SK-N-MC (cell line): ENCODE data around the gene FAM110D.

ENCODE experiments used
- DNase-seq: peaks from one replicate; pipeline ENCODE4 v3.0.0-alpha.2; 2011; ENCODE audit warnings: low read depth, low spot score
- H3K27ac ChIP-seq: fragments of 200-600 bp; sonication (generic); 2 replicates; pipeline ENCODE4 v1.5.1; 2016; ENCODE audit warnings: mixed run types
- H3K36me3 ChIP-seq: fragments of 200-600 bp; sonication (generic); 2 replicates; pipeline ENCODE4 v1.6.1; 2017; ENCODE audit warnings: antibody characterized with exemption, low read length, mixed read lengths; ENCODE audit not compliant: insufficient read depth
- H3K4me3 ChIP-seq: fragments of 200-600 bp; sonication (generic); 2 replicates; pipeline ENCODE4 v1.5.1; 2016
- H3K9ac ChIP-seq: fragments of 200-600 bp; sonication (generic); 2 replicates; pipeline ENCODE4 v1.8.0; 2017; ENCODE audit warnings: mixed run types, mixed read lengths; ENCODE audit not compliant: insufficient read length
- H3K9me3 ChIP-seq: fragments of 200-600 bp; sonication (generic); 2 replicates; pipeline ENCODE4 v1.6.1; 2017; ENCODE audit warnings: low read depth, mild to moderate bottlenecking, antibody characterized with exemption, low read length, moderate library complexity, mixed read lengths
- EZH2 ChIP-seq: fragments of 200-600 bp; sonication (generic); IDR thresholded peaks from one replicate; pipeline ENCODE4 v1.6.1; 2017; ENCODE audit warnings: antibody characterized with exemption
- FOXP2 ChIP-seq: optimal IDR thresholded peaks from 2 replicates; pipeline ENCODE3; 2011; ENCODE audit warnings: mild to moderate bottlenecking, moderate library complexity; ENCODE audit not compliant: insufficient read depth; ENCODE audit errors: extremely low read length, control extremely low read depth
- POLR2AphosphoS5 ChIP-seq: IDR thresholded peaks from 2 replicates; pipeline ENCODE4 v1.6.1; 2012; ENCODE audit warnings: mild to moderate bottlenecking, low read depth, low read length, borderline replicate concordance

The FAM110D gene

GRCh38 chr1:26119892-26120608 is 38.8 kb upstream of the FAM110D start:
- Histone ChIP-seq H3K27ac (no peak overlapping the region), H3K9ac (no peak overlapping the region), H3K9me3 (no peaks in the 10 kb centered on the region), H3K4me3 (no peak overlapping the region), H3K36me3 (peaks cover 12% of the 10 kb centered on the region)
- no peak for DNase-seq
- no peak for TF ChIP-seq POLR2AphosphoS5

DNA sequence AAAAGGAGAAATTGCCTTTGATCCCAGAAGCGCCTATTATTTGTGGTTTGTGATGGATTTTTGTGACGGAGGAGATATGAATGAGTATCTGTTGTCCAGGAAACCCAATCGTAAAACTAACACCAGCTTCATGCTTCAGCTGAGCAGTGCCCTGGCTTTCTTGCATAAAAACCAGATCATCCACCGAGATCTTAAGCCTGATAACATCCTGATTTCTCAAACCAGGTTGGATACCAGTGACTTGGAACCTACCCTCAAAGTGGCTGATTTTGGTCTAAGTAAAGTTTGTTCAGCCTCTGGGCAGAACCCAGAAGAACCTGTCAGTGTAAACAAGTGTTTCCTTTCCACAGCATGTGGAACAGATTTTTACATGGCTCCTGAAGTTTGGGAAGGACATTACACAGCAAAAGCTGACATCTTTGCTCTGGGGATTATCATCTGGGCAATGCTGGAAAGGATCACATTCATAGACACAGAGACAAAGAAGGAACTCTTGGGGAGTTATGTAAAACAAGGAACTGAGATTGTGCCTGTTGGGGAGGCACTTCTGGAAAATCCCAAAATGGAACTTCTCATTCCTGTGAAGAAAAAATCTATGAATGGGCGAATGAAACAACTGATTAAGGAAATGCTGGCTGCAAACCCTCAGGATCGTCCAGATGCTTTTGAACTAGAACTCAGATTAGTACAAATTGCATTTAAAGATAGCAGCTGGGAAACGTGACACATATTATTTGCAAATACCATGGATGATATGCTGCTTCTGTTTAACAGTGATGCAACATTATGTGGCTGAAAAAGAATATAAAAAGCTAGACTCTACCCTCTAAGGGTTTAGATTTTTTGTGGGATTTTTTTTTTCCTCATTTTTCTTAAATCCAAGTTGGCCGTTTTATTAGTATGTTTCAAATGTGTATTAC is 36.8 kb upstream of the FAM110D start:
- no peak for DNase-seq
- H3K4me3 ChIP-seq: no peak overlapping the region
- no peak overlapping the region for H3K9ac ChIP-seq
- H3K27ac ChIP-seq: no peak overlapping the region
- no peaks in the 10 kb centered on the region for H3K9me3 ChIP-seq
- peaks cover 12% of the 10 kb centered on the region for H3K36me3 ChIP-seq
- TF ChIP-seq POLR2AphosphoS5: no peak
- no peak for TF ChIP-seq FOXP2
- no peak for TF ChIP-seq EZH2

- Histone ChIP-seq H3K9me3 (no peaks in the 10 kb centered on the region), H3K36me3 (peaks cover 12% of the 10 kb centered on the region), H3K9ac (no peak overlapping the region), H3K4me3 (no peak overlapping the region), H3K27ac (no peak overlapping the region)
- no peak for TF ChIP-seq EZH2
- TF ChIP-seq FOXP2: no peak
- no peak for TF ChIP-seq POLR2AphosphoS5
- DNase-seq: no peak
Observed at GRCh38 chr1:26122988-26123973, 35.6 kb upstream of the FAM110D start.

- no peak for TF ChIP-seq POLR2AphosphoS5
- TF ChIP-seq EZH2: no peak
- TF ChIP-seq FOXP2: no peak
- no peak for DNase-seq
- Histone ChIP-seq H3K9me3 (no peaks in the 10 kb centered on the region), H3K4me3 (no peak overlapping the region), H3K9ac (no peak overlapping the region), H3K27ac (no peak overlapping the region), H3K36me3 (peaks cover 7% of the 10 kb centered on the region; the same call in 1 of the 2 replicates)
Observed at GRCh38 chr1:26124418-26125331, 34.2 kb upstream of the FAM110D start.

DNA sequence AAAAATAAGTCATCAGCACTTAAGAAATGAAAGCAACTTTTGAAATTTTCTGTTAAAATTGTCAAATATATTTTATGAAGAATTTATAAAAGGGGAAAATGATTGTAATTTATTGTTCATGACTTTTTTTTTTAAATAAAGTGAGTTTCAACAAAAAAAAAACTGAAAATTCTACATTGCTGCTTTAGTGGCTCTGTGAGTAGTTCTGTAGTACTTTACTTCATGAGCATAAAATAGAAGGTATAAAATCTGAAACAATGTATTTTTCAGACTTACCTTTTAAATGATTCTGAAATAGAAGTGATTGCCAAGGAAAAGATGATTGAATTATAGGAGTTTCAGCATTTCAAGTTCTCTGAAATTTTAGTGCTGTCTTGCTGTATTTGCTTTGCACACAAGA is 33.5 kb upstream of the FAM110D start:
- peaks cover 7% of the 10 kb centered on the region; the same call in 1 of the 2 replicates for H3K36me3 ChIP-seq
- DNase-seq: no peak
- H3K9ac ChIP-seq: no peak overlapping the region
- H3K27ac ChIP-seq: no peak overlapping the region
- H3K9me3 ChIP-seq: no peaks in the 10 kb centered on the region
- TF ChIP-seq FOXP2: no peak
- TF ChIP-seq EZH2: no peak
- TF ChIP-seq POLR2AphosphoS5: no peak
- no peak overlapping the region for H3K4me3 ChIP-seq

GRCh38 chr1:26125946-26126320 is 32.9 kb upstream of the FAM110D start:
- peak overlapping the region; percentile 19; the same call in 1 of the 2 replicates for H3K27ac ChIP-seq
- no peaks in the 10 kb centered on the region for H3K9me3 ChIP-seq
- no peak for DNase-seq
- H3K36me3 ChIP-seq: peaks cover 7% of the 10 kb centered on the region; the same call in 1 of the 2 replicates
- no peak for TF ChIP-seq POLR2AphosphoS5
- TF ChIP-seq FOXP2: no peak
- TF ChIP-seq EZH2: no peak
- H3K9ac ChIP-seq: peak overlapping the region; percentile 16
- H3K4me3 ChIP-seq: no peak overlapping the region
